ENCODE results near the gene ARHGAP12.

ARHGAP12 gene

DNA sequence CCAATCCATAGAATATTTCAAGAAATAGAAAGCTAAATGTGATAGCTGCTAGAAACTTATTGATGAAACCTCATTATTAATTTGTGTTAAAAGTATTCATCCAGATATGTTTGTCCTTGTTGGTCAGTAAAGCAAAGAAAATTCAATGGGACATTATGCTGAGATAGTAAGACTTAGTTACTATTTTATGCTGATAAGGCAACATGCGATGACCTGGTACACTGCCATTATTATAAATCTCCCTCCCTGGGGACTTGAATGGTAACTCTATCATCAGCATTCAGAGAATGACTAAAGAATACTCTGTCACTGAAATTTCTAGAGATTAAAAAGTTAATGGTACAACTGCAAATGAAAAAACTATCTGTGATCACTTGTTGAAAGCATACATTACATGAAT is 54.9 kb downstream of the ARHGAP12 start:
- DNase-seq: no peak

- DNase-seq: no peak
Measured at GRCh38 chr10:31871266-31872065, 57.2 kb downstream of the ARHGAP12 start.

DNA sequence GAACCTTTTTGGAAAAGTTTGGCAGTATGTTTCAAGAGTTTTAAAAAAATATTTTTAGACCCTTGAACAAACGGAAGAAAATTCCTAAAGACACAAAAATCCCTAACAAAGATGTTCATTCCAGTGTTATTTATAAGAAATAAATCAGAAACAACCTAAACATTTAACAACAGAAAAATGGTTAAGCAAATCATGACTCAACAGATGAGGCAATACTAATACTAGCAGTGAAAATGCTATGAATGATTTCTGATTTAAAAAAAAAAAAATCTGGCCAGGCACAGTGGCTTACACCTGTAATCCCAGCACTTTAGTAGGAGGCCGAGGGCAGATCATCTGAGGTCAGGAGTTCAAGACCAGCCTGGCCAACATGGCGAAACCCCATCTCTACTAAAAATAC is 61.0 kb downstream of the ARHGAP12 start:
- no peak for DNase-seq

DNA sequence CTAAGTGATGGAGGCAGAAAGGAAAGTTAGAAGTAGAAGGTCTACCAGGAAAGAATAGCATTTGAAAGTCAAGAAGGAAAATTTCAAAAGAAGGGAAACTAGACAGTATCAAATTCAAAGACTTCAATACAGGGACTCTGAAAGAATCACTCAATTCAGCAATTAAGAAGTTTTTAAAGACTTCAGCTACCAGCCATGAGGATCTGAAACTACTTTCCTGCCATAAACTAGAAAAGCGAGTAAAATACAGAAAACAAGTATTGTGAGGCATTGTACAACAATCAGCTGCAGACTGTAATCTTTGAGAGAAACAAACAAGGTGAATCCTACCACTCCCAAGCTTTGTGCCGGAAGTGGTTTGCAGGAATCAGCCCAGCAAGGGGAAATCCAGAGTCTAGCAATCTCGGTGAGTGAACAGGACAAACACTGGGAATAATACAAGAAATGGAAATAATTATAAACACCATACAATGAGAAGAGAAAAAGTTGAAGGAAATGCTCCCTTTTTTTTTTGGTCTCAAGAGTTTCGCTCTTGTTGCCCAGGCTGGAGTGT is 62.4 kb downstream of the ARHGAP12 start:
- DNase-seq: no peak

GRCh38 chr10:31864834-31865518 is 63.7 kb downstream of the ARHGAP12 start:
- DNase-seq: no peak

GRCh38 chr10:31855033-31855432 is 73.6 kb downstream of the ARHGAP12 start:
- no peak for DNase-seq

GRCh38 chr10:31853629-31854028 is 75.0 kb downstream of the ARHGAP12 start:
- DNase-seq: no peak

DNA sequence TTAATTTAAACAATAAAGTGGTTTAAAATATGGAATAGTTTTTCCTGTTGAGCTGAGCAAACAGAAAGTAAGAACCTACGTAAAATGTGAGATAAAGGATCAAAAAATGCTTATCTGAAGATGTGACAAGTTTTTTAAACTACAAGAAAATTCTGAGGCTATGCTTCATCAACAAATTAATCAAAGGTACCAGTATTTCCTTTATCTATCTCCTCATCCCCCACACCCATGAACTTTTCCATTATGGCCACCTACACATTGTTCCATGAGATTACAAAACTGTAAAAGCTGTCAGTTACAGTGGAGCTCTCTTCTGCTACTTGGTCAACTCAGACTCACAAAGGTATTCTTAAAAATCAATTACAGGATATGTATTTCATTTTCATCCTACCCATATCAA is 77.4 kb downstream of the ARHGAP12 start:
- no peak for DNase-seq

- DNase-seq: no peak
Measured at GRCh38 chr10:31847515-31847914, 81.1 kb downstream of the ARHGAP12 start.

GRCh38 chr10:31838709-31839108 is 89.9 kb downstream of the ARHGAP12 start:
- no peak for DNase-seq

DNA sequence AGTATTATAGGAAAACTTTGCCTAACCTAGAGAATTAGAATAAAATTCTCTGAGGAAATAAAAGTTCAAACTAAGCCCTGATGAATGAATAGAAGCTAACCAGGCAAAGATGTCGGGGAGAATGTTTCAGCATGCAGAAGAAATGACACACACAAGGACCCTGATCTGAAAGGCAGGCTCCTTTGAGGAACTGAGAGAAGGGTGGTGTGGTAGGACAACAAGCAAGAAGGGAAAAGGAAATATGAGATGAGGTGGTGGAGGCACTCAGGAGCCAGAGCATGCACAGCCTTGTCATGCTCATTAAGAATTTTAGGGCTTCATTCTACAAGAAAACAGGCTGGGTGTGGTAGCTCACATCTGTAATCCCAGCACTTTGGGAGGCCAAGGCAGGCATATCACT is 90.6 kb downstream of the ARHGAP12 start:
- DNase-seq: no peak

DNA sequence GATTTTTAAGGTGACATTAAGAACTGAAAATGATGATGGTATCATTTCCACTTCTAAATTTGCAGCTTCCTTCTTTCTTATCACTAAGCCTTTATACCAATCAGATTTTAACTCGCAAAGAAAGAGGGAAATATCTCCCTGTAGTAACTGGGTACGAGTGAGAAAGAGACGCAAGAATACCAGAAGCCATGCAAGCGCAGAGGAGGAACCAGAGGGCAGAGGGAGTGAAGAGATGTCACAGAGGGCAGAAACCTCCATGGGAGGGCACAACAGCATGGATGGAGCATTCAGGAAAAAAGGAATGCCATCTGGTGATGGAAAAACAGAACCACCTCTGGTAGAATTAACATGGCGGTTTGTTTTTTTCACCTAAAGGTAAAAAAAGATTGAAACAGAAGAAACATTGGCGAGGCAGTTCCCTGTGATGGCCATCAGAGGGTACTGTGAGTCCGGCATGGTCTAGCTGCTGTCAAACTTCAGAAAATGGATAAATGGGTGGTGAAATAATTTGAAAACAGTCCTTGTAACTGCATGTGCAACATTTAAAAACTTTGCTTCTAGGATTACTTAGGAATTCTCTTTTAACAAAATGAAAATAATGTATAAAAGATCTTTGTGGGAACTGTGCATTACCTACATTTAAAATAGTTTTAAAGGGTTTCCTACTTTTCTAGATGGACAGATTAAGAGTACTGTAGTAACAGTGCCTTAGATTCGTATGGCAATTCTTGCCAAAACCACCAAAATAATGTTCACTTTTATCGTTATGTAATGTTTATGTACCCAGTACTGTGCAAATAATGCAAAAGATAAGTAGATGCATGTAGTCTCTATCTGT is 91.8 kb downstream of the ARHGAP12 start:
- peak; percentile 22 for DNase-seq

DNA sequence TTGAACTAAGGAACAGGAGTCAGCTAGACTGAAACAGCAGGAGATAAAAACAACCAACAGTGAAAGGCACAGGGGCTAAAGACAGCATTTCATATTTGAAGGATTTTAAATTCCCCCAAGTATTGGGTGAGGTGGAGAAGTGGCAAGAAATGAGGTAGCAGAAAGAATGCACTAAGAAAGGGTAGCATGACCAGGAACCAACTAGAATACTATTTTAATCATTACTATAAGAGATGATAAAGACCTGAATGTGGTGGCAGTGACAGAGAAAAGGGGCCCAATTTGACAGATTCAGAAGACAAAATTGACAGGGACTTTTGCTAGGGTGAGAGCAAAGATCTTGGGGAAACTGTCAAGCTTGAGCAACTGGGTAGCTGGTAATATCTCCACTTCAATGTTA is 94.9 kb downstream of the ARHGAP12 start:
- DNase-seq: no peak

DNA sequence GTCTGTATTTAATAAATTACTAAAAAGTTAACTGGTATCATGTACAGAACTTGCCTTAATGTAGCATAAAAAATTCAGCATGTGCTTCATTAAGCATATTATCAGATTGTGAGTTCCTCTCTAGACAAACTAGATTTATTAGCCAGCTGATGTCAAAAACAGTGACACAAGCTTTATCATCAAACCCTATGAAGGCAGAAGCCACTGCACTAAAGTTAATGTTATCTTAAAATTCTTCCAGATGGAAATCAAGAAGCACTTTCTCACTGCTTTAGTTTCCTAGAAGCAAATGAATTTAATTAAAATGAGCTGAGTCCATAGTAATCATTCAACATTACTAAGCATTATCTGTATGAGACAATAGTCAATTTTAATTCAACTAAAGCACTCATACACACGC is 96.4 kb downstream of the ARHGAP12 start:
- DNase-seq: no peak

DNA sequence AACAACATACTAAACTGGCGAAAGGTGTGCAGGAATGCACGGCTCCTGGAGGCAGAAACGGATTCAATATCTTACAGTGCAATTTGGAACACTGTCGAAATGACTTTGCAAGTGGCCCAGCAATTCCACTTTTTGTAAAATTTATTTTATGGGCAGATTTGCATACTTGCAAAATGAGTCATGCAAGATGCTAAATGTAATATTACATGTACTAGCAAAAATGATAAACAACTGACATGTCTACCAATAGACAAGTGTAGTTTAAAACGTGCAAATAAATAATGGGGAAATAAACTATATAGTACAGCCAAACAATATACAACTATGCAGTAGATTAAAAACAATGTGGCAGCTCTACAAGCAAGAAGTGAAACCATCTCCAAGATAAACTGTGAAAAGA is 97.7 kb downstream of the ARHGAP12 start:
- no peak for DNase-seq

- no peak for DNase-seq
Measured at GRCh38 chr10:31829776-31830175, 98.9 kb downstream of the ARHGAP12 start.

GRCh38 chr10:31823358-31823757 is 105.3 kb downstream of the ARHGAP12 start:
- DNase-seq: no peak

DNA sequence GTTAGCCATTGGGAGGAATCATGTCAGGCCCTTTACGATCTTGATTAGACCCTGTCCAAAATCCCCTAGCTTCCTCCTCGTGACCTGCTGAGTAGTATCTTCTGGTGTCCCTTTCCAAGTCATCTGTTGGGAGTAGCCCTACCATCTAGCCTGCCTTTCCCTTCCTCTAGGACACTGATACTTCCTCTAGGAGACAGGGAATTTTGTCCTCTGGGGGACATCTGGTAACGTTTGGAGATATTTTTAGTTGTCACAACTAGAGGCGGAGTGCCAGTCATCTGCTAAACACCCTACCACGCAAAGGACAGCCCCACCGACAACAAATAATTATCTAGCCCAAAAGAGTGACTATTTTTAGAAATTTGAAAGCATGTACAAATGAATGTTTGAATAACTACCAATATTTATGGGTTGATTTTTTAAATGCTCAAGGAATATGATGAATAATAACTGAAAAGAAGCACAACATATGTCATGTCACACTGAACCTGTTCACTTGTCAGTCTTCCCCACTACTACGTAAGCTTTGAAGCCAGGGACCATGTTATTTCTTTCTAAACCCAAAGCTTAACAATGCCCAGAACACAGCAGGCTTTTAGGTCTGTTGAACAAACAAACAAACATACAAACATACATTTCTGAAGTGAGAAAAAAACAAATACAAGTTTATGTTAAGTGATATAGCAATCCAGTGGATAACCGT is 105.9 kb downstream of the ARHGAP12 start:
- DNase-seq: no peak

GRCh38 chr10:31822150-31822549 is 106.5 kb downstream of the ARHGAP12 start:
- no peak for DNase-seq

GRCh38 chr10:31820778-31821369 is 107.8 kb downstream of the ARHGAP12 start:
- DNase-seq: no peak

- no peak for DNase-seq
Measured at GRCh38 chr10:31820096-31820495, 108.5 kb downstream of the ARHGAP12 start.

GRCh38 chr10:31819391-31819820 is 109.2 kb downstream of the ARHGAP12 start:
- DNase-seq: no peak

Measured in retina (tissue), 1 donor.